ENCODE data around the gene RIC1.
"Not testable (repeated sequence)": the region's sequence is repeated elsewhere in the genome, so short reads cannot be mapped to it uniquely, and the experiment has no call there.

RIC1 gene

GRCh38 chr9:5626727-5627634, 1.9 kb upstream of the RIC1 start:
- DNase-seq, result peak; percentile 91

- not testable (repeated sequence) for DNase-seq
Measured at GRCh38 chr9:5627686-5628085, 1.2 kb upstream of the RIC1 start.

- no peak for DNase-seq
Measured at GRCh38 chr9:5628183-5628529, 751 bp upstream of the RIC1 start.

- DNase-seq, result peak; percentile 25
Measured at GRCh38 chr9:5629312-5630080, 589 bp downstream of the RIC1 start.

GRCh38 chr9:5630081-5630507, 1.2 kb downstream of the RIC1 start:
- DNase-seq, result peak; percentile 39

GRCh38 chr9:5631026-5631425, 2.1 kb downstream of the RIC1 start:
- no peak for DNase-seq

- no peak for DNase-seq
Measured at GRCh38 chr9:5632540-5632939, 3.6 kb downstream of the RIC1 start.

GRCh38 chr9:5633243-5633642, 4.3 kb downstream of the RIC1 start:
- peak; percentile 84 for DNase-seq

- DNase-seq, result no peak
Measured at GRCh38 chr9:5635390-5635789, 6.5 kb downstream of the RIC1 start.

GRCh38 chr9:5639816-5640215, 10.9 kb downstream of the RIC1 start:
- no peak for DNase-seq

- no peak for DNase-seq
Measured at GRCh38 chr9:5642170-5642569, 13.3 kb downstream of the RIC1 start.

GRCh38 chr9:5643005-5643624, 14.2 kb downstream of the RIC1 start:
- DNase-seq, result no peak

- no peak for DNase-seq
Measured at GRCh38 chr9:5644501-5644900, 15.6 kb downstream of the RIC1 start.

- peak; percentile 62 for DNase-seq
Measured at GRCh38 chr9:5646116-5646515, 17.2 kb downstream of the RIC1 start.

GRCh38 chr9:5650356-5651105, 21.6 kb downstream of the RIC1 start:
- no peak for DNase-seq

- no peak for DNase-seq
Measured at GRCh38 chr9:5651246-5651645, 22.3 kb downstream of the RIC1 start.

GRCh38 chr9:5652821-5653220, 23.9 kb downstream of the RIC1 start:
- DNase-seq, result no peak

GRCh38 chr9:5662804-5663203, 33.9 kb downstream of the RIC1 start:
- not testable (repeated sequence) for DNase-seq

- DNase-seq, result peak; percentile 67
Measured at GRCh38 chr9:5665059-5665458, 36.2 kb downstream of the RIC1 start.

- DNase-seq, result no peak
Measured at GRCh38 chr9:5667391-5667790, 38.5 kb downstream of the RIC1 start.

GRCh38 chr9:5670079-5670478, 41.2 kb downstream of the RIC1 start:
- DNase-seq, result no peak

GRCh38 chr9:5671711-5672353, 42.9 kb downstream of the RIC1 start:
- DNase-seq, result no peak

All from hematopoietic multipotent progenitor cell treated with erythropoietin and hydrocortisone succinate and interleukin-3 and kit ligand, for 8 days (in vitro differentiated cells).